ENCODE results near the gene ATP6V0B.

The ATP6V0B gene

DNA sequence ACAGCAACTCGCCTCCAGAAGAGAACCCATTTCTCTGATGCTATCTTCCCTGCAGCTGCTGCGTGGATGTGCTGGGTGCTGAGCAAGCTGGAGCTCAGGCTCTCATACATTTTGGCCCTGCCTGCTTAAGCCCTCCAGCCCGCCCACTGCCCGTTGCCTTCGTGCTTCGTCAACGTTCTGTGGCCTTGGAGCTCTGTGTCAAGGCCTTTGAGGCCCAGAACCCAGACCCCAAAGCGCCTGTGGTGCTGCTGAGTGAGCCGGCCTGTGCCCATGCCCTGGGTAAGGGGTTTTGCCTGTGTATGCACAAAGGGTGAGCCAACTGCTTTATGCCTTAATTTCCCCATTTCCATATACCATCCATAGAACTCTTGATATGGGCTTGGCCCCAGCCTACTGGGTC lies 3.8 kb upstream of the ATP6V0B start:
- TF ChIP-seq, protein P1, sequence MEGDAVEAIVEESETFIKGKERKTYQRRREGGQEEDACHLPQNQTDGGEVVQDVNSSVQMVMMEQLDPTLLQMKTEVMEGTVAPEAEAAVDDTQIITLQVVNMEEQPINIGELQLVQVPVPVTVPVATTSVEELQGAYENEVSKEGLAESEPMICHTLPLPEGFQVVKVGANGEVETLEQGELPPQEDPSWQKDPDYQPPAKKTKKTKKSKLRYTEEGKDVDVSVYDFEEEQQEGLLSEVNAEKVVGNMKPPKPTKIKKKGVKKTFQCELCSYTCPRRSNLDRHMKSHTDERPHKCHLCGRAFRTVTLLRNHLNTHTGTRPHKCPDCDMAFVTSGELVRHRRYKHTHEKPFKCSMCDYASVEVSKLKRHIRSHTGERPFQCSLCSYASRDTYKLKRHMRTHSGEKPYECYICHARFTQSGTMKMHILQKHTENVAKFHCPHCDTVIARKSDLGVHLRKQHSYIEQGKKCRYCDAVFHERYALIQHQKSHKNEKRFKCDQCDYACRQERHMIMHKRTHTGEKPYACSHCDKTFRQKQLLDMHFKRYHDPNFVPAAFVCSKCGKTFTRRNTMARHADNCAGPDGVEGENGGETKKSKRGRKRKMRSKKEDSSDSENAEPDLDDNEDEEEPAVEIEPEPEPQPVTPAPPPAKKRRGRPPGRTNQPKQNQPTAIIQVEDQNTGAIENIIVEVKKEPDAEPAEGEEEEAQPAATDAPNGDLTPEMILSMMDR (IDR thresholded peaks at IDR 0.05; ENCODE audit: extremely low read depth, missing control alignments) = no peak
- DNase-seq (ENCODE audit: low spot score) = no peak

DNA sequence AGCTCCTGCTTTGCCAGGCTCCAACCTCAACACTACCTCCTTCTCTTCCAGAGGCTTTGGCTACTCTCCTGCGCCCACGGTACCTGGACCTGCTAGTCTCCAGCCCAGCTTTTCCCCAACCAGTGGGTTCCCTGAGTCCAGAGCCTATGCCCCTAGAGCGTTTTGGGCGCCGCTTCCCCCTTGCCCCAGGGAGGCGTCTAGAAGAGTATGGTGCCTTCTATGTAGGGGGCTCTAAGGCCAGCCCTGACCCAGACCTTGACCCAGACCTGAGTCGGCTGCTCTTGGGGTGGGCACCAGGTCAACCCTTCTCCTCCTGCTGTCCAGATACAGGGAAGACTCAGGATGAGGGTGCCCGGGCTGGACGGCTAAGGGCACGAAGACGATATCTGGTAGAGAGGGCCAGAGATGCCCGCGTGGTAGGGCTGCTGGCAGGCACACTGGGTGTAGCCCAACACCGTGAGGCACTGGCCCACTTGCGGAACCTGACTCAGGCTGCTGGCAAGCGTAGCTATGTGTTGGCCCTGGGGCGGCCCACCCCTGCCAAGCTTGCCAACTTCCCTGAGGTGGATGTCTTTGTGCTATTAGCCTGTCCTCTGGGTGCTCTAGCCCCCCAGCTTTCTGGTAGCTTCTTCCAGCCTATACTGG lies 3.3 kb upstream of the ATP6V0B start:
- TF ChIP-seq, protein P1 (IDR thresholded peaks at IDR 0.05; ENCODE audit: extremely low read depth, missing control alignments) = no peak
- no peak for DNase-seq (ENCODE audit: low spot score)

DNA sequence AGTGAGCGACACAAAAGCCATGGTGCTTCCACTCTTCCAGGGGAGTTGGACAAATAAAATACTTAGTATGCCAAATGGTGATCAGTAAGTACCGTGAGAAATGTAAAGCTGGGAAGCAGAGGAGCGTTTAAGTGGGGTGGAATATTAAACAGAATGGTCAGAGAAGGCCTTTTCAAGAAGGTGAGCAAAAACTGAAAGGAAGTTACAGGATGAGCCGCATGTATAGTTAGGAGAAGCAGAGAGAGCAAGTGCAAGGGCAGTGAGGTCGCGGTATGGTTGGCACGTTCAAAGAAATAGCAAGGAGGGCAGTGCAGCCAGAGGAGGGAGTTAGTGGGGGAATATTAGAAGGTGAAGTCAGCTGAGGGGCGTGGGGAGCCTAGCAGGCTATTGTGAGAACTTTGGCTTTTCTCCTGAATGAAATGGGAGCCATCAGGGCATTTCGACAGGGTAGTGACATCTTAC lies 748 bp upstream of the ATP6V0B start:
- TF ChIP-seq, protein P1 (IDR thresholded peaks at IDR 0.05; ENCODE audit: extremely low read depth, missing control alignments) = no peak
- no peak for DNase-seq (ENCODE audit: low spot score)

DNA sequence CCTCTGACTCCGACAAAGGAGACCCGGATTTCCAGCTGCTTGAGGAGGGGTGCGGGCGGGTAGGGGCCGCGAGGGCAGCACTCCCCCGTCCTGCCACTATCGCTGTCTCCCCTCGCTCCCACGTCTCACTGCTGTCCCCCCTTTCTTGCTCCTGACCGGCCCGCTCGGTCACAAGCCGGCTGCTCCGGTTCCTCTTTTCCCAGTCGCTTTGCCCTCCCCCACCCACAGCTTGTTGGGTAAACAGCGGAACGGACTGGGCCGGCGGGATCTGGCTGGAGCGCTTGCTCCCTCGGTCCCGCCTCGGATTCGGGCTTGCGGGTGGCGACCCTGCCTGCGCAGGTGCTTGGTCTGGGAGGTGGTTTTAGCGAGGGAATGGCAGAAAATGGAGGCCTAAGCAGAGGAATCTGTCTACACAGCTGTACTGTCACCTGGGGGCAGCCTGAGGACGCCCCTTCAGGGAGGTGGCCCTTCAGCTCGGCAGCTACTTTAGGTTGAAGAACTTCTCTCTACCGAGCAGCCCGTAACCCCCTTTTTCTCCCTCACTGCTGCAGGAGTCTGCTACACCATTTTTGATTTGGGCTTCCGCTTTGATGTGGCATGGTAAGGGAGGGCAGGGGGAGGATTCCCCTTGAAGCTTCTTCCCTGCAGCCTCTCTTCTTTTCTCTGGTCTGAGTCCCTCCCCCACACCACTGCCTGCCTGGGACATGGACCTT lies 645 bp downstream of the ATP6V0B start:
- peak; percentile 56 for DNase-seq (ENCODE audit: low spot score)
- TF ChIP-seq, protein P1 (IDR thresholded peaks at IDR 0.05; ENCODE audit: extremely low read depth, missing control alignments) = no peak

DNA sequence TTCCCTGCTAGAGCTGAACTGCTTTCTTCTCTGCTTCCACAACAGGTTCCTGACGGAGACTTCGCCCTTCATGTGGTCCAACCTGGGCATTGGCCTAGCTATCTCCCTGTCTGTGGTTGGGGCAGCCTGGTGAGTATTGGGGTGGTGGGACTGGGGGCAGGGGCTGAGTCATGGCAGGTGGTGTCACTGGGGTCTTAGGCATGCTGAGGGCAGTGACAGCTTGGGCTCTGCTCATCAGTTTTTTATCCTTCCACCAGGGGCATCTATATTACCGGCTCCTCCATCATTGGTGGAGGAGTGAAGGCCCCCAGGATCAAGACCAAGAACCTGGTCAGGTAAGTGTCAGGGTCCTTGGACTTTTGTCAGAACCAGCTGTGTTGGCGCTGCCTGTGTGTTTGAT lies 1.3 kb downstream of the ATP6V0B start:
- TF ChIP-seq, protein P1 (IDR thresholded peaks at IDR 0.05; ENCODE audit: extremely low read depth, missing control alignments) = no peak
- DNase-seq (ENCODE audit: low spot score) = no peak

DNA sequence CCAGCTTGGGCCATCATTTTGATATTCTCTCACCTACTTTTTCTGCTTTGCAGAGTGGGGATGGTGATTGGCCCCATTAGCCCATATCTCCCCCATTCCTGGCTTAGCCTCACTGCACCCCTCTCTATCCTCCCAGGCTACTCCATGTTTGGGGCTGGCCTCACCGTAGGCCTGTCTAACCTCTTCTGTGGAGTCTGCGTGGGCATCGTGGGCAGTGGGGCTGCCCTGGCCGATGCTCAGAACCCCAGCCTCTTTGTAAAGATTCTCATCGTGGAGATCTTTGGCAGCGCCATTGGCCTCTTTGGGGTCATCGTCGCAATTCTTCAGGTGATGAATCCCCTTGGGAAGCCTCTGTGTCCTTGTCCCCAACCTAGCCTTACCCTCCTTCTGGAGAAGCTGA lies 2.1 kb downstream of the ATP6V0B start:
- no peak for DNase-seq (ENCODE audit: low spot score)
- TF ChIP-seq, protein P1 (IDR thresholded peaks at IDR 0.05; ENCODE audit: extremely low read depth, missing control alignments) = no peak

Data from GM20000 (cell line).